HEK293 (cell line): ENCODE measurements around the gene ZNF687.

Experiments
- AEBP2 ChIP-seq: fragments of 450-650 bp; formaldehyde crosslinking; IDR thresholded peaks from 2 replicates; pipeline ENCODE4 v1.5.1; 2016; ENCODE audit warnings: missing biosample characterization, missing genetic modification characterization, borderline replicate concordance
- CTCF ChIP-seq: fragments of 450-650 bp; formaldehyde crosslinking; IDR thresholded peaks from 2 replicates; pipeline ENCODE4 v1.5.1; 2016; ENCODE audit warnings: missing biosample characterization, missing genetic modification characterization
- PRDM1 ChIP-seq: fragments of 450-650 bp; formaldehyde crosslinking; IDR thresholded peaks from 2 replicates; pipeline ENCODE4; 2016; ENCODE audit warnings: missing biosample characterization, missing genetic modification characterization
- SP2 ChIP-seq: fragments of 450-650 bp; formaldehyde crosslinking; IDR thresholded peaks from 2 replicates; pipeline ENCODE4 v1.5.1; 2016; ENCODE audit warnings: missing biosample characterization, missing genetic modification characterization
- ZBTB17 ChIP-seq: fragments of 450-650 bp; formaldehyde crosslinking; IDR thresholded peaks from 2 replicates; pipeline ENCODE4 v1.5.1; 2016; ENCODE audit warnings: missing biosample characterization, missing genetic modification characterization
- ZNF114 ChIP-seq: fragments of 450-650 bp; formaldehyde crosslinking; IDR thresholded peaks from 2 replicates; pipeline ENCODE4 v1.5.0; 2017; ENCODE audit warnings: missing biosample characterization, missing genetic modification characterization
- ZNF214 ChIP-seq: fragments of 450-650 bp; formaldehyde crosslinking; IDR thresholded peaks from 2 replicates; pipeline ENCODE4 v1.5.1; 2017; ENCODE audit warnings: missing biosample characterization, mild to moderate bottlenecking, missing genetic modification characterization, borderline replicate concordance
- ZNF266 ChIP-seq: fragments of 450-650 bp; formaldehyde crosslinking; IDR thresholded peaks from 2 replicates; pipeline ENCODE4 v1.5.1; 2016; ENCODE audit warnings: missing biosample characterization, missing genetic modification characterization, low read depth
- ZNF274 ChIP-seq, 2 experiments: fragments of 200-500 bp in 1 of 2; fragments of 450-650 bp in 1 of 2; sonication (Bioruptor generic) in 1 of 2; formaldehyde crosslinking in 1 of 2; IDR thresholded peaks; 2 replicates each; pipeline versions ENCODE4 v1.5.1 to v1.6.1; 2014 to 2016; ENCODE audit warnings: borderline replicate concordance in 1 of 2, inconsistent platforms in 1 of 2, low read length in 1 of 2, missing biosample characterization in 1 of 2, missing genetic modification characterization in 1 of 2
- ZNF350 ChIP-seq: fragments of 450-650 bp; formaldehyde crosslinking; IDR thresholded peaks from 2 replicates; pipeline ENCODE4 v1.5.0; 2017; ENCODE audit warnings: missing biosample characterization, mild to moderate bottlenecking, missing genetic modification characterization
- ZNF518A ChIP-seq: fragments of 450-650 bp; formaldehyde crosslinking; conservative IDR thresholded peaks from 2 replicates; pipeline ENCODE4 v1.5.1; 2016; ENCODE audit warnings: low read depth, missing biosample characterization, missing genetic modification characterization
- ZNF529 ChIP-seq: fragments of 450-650 bp; formaldehyde crosslinking; IDR thresholded peaks from 2 replicates; pipeline ENCODE4 v1.5.1; 2017; ENCODE audit warnings: missing genetic modification characterization, missing biosample characterization; ENCODE audit not compliant: insufficient replicate concordance
- ZNF549 ChIP-seq: fragments of 450-650 bp; IDR thresholded peaks from 2 replicates; pipeline ENCODE4 v1.5.1; 2018; ENCODE audit warnings: missing biosample characterization, missing genetic modification characterization, mild to moderate bottlenecking, inconsistent platforms, moderate library complexity
- ZNF558 ChIP-seq: fragments of 450-650 bp; formaldehyde crosslinking; IDR thresholded peaks from 2 replicates; pipeline ENCODE4 v1.5.1; 2016; ENCODE audit warnings: missing biosample characterization, missing genetic modification characterization
- ZNF645 ChIP-seq: fragments of 450-650 bp; formaldehyde crosslinking; IDR thresholded peaks from 2 replicates; pipeline ENCODE4; 2016; ENCODE audit warnings: missing biosample characterization, missing genetic modification characterization
- ZNF658 ChIP-seq: fragments of 450-650 bp; formaldehyde crosslinking; IDR thresholded peaks from 2 replicates; pipeline ENCODE4; 2016; ENCODE audit warnings: missing biosample characterization, missing genetic modification characterization
- ZNF692 ChIP-seq: fragments of 450-650 bp; formaldehyde crosslinking; IDR thresholded peaks from 2 replicates; pipeline ENCODE4 v1.5.1; 2016; ENCODE audit warnings: missing biosample characterization, missing genetic modification characterization
- ZNF707 ChIP-seq: fragments of 450-650 bp; formaldehyde crosslinking; IDR thresholded peaks from 2 replicates; pipeline ENCODE4 v1.5.1; 2016; ENCODE audit warnings: missing biosample characterization, missing genetic modification characterization
- ZNF768 ChIP-seq: fragments of 450-650 bp; formaldehyde crosslinking; IDR thresholded peaks from 2 replicates; pipeline ENCODE4 v1.5.1; 2018; ENCODE audit warnings: missing biosample characterization, mild to moderate bottlenecking, missing genetic modification characterization
- ZSCAN16 ChIP-seq: fragments of 450-650 bp; formaldehyde crosslinking; IDR thresholded peaks from 2 replicates; pipeline ENCODE4 v1.5.1; 2016; ENCODE audit warnings: missing biosample characterization, missing genetic modification characterization
- TF ChIP-seq, protein P1 (sequence below): fragments of 450-650 bp; formaldehyde crosslinking; conservative IDR thresholded peaks from 2 replicates; pipeline ENCODE4 v1.5.1; 2016; ENCODE audit warnings: low read depth, missing biosample characterization, missing genetic modification characterization

Gene ZNF687

DNA sequence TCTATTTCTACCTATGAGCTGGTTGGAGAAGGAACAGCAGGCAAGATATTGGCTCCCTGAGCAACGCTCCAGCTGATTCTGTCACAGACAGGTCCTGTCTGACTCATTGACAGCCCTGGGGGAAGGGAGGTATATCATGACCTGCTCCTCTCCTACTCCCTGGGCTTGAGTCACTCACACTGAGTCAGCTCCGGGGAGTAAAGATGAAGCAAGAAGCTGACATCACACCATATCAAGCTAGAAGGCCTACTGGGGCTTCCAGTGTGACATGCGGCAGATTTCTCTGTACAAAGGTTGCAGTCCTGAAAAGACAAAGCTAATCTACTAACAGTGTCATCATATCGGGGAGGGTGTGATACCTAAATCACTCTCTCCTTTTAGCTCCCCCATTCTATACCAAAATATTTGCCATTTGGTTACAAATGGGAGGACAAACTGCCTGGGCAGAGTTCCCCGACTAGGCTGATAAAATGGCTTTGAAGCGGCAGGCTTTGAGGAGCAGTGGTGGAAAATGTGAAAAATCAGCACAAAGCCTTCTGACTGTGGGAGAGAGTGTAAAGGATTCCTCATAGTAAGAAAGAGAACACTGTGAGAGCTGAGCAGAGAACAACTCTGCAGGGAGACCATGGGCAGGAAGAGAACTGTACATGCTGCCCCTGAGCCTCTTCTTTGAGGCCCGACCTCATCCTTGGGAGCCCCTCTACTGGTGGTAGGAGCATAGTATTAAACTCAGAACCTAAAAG is 29.7 kb downstream of the ZNF687 start (continued):
- TF ChIP-seq ZNF274 (IDR thresholded peaks at IDR 0.05; ENCODE audit: low read length), result no peak
- no peak for TF ChIP-seq ZNF274 (tag by site-specific recombination; IDR thresholded peaks at IDR 0.05; ENCODE audit: borderline replicate concordance)
- TF ChIP-seq ZNF558, result peak; percentile 86; the same call in 1 of the 2 replicates
- TF ChIP-seq CTCF, result no peak
- no peak for TF ChIP-seq AEBP2 (tag by site-specific recombination)
- no peak for TF ChIP-seq ZNF707 (tag by site-specific recombination)
- TF ChIP-seq ZNF692 (tag by site-specific recombination), result peak; percentile 88
- peak; percentile 92 for TF ChIP-seq ZBTB17 (tag by site-specific recombination)
- TF ChIP-seq ZNF645 (tag by site-specific recombination), result no peak
- no peak for TF ChIP-seq ZNF350 (tag by site-specific recombination)
- no peak for TF ChIP-seq ZNF114
- no peak for TF ChIP-seq ZNF214
- no peak for TF ChIP-seq ZNF266
- TF ChIP-seq ZNF529 (tag by site-specific recombination), result no peak
- TF ChIP-seq ZNF518A (tag by site-specific recombination), result peak; percentile 49
- TF ChIP-seq ZSCAN16, result no peak
- no peak for TF ChIP-seq ZNF549 (tag by site-specific recombination)
- no peak for TF ChIP-seq ZNF658
- 0 out of 2 replicates have a peak, but pooled peaks have one; percentile 14 for TF ChIP-seq SP2 (tag by site-specific recombination)
- 0 out of 2 replicates have a peak, but pooled peaks have one; percentile 50 for TF ChIP-seq PRDM1 (tag by site-specific recombination)
- no peak for TF ChIP-seq ZNF768 (tag by site-specific recombination)
- TF ChIP-seq, protein P1, sequence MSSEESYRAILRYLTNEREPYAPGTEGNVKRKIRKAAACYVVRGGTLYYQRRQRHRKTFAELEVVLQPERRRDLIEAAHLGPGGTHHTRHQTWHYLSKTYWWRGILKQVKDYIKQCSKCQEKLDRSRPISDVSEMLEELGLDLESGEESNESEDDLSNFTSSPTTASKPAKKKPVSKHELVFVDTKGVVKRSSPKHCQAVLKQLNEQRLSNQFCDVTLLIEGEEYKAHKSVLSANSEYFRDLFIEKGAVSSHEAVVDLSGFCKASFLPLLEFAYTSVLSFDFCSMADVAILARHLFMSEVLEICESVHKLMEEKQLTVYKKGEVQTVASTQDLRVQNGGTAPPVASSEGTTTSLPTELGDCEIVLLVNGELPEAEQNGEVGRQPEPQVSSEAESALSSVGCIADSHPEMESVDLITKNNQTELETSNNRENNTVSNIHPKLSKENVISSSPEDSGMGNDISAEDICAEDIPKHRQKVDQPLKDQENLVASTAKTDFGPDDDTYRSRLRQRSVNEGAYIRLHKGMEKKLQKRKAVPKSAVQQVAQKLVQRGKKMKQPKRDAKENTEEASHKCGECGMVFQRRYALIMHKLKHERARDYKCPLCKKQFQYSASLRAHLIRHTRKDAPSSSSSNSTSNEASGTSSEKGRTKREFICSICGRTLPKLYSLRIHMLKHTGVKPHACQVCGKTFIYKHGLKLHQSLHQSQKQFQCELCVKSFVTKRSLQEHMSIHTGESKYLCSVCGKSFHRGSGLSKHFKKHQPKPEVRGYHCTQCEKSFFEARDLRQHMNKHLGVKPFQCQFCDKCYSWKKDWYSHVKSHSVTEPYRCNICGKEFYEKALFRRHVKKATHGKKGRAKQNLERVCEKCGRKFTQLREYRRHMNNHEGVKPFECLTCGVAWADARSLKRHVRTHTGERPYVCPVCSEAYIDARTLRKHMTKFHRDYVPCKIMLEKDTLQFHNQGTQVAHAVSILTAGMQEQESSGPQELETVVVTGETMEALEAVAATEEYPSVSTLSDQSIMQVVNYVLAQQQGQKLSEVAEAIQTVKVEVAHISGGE (tag by site-specific recombination), result no peak
